ENCODE measurements around the gene ZNF445.
A peak's percentile ranks its signal among the peaks of the same experiment; 100 is the strongest.
"Not testable (repeated sequence)": the region's sequence is repeated elsewhere in the genome, so short reads cannot be mapped to it uniquely, and the experiment has no call there.

ZNF445 gene

GRCh38 chr3:44477312-44478030 lies at the start of gene ZNF445:
TSS of gene ZNF445 (minus strand) at chr3:44477670. CDS start at chr3:44455549, 22,121 bp downstream.
- peak; percentile 63 for DNase-seq (ENCODE audit: low read depth)

DNA sequence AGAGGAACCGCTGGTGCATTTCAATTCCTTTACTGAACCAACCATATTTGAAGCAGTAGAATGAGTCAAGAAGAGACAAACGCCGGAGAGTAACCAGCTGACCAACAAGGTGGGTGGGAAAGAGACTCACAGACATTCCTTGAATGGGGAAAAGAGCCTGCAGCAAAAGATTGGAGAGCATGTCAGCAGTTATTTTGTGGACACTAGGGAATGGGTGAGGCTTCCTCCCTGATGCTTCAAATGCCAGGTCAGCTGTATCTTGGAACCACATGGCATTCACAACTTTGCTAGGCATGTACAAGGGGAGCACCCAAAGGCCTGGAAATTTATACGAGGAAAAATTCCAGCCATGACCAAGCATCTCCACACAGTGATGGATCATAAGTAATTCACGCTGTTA lies 47.6 kb upstream of the ZNF445 start:
- DNase-seq (ENCODE audit: low read depth), result no peak

GRCh38 chr3:44522494-44522933 lies 45.0 kb upstream of the ZNF445 start:
- no peak for DNase-seq (ENCODE audit: low read depth)

DNA sequence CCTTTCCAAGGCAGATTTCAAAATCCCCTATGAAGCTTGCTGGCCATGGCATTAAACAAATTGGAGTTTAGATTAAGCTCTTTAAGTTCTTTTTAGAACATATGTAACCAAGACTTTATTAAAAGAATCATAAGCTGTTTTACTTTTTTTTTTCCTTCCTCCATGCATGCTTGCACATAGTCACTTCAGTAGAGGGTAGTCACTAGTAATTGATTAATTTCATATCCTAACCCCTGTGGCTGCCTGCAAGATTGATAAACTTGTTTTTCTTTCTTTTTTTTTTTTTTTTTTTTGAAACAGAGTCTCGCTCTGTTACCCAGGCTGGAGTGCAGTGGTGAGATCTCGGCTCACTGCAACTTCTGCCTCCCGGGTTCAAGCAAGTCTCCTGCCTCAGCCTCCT lies 44.3 kb upstream of the ZNF445 start:
- no peak for DNase-seq (ENCODE audit: low read depth)

- DNase-seq (ENCODE audit: low read depth), result no peak
Observed at GRCh38 chr3:44518782-44519156, 41.3 kb upstream of the ZNF445 start.

- DNase-seq (ENCODE audit: low read depth), result no peak
Observed at GRCh38 chr3:44516230-44516629, 38.8 kb upstream of the ZNF445 start.

- DNase-seq (ENCODE audit: low read depth), result no peak
Observed at GRCh38 chr3:44513513-44513912, 36.0 kb upstream of the ZNF445 start.

DNA sequence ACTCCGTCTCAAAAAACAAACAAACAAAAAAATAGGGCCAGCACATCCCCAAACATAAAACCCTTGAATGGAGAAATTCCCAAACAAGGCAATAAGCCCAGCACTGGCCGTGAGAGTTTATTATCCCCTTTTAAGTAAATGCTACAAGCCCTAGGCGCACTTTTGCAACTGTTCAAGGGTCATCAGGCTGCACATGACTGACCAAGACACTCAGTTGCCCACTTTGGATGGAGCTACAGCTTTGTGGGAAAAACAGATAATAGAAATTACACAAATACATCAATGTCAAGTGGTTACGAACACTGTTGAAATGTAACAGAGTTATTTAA lies 33.7 kb upstream of the ZNF445 start:
- no peak for DNase-seq (ENCODE audit: low read depth)

DNA sequence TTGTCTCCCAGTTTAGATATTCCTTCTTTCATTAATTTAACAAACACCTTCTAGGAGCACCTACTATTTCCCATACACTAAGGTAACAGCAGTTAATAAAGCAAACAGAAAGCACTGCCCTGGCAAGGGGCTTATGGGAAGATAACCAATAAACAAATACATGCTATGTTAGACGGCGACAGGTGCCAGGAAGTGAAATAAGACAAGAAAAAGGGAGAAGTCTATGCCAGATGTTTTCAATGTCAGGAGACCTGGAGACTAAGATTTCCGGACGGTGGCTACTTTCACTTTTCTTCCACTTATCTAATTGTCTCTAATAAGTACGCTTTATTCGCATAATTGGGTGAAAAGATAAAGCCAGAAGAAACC lies 32.5 kb upstream of the ZNF445 start:
- DNase-seq (ENCODE audit: low read depth), result no peak

- DNase-seq (ENCODE audit: low read depth), result no peak
Observed at GRCh38 chr3:44509393-44509921, 32.0 kb upstream of the ZNF445 start.

- no peak for DNase-seq (ENCODE audit: low read depth)
Observed at GRCh38 chr3:44506961-44507360, 29.5 kb upstream of the ZNF445 start.

GRCh38 chr3:44506556-44506955 lies 29.1 kb upstream of the ZNF445 start:
- DNase-seq (ENCODE audit: low read depth), result no peak

DNA sequence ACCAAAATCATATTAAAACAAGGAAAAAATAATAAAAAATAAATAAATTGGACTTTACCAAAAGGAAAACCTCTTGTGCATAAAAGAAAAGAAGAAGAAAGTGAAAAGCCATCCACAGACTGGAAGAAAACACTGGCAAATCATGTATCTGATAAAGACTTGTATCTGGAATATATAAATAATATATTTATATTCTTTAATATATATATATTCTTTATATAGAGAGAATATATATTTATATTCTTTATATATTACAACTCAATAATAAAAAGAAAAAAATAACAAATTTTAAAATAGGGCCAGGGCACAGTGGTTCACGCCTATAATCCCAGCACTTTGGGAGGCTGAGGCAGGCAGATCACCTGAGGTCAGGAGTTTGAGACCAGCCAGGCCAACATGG lies 27.1 kb upstream of the ZNF445 start:
- no peak for DNase-seq (ENCODE audit: low read depth)

GRCh38 chr3:44503178-44503577 lies 25.7 kb upstream of the ZNF445 start:
- DNase-seq (ENCODE audit: low read depth), result not testable (repeated sequence)

DNA sequence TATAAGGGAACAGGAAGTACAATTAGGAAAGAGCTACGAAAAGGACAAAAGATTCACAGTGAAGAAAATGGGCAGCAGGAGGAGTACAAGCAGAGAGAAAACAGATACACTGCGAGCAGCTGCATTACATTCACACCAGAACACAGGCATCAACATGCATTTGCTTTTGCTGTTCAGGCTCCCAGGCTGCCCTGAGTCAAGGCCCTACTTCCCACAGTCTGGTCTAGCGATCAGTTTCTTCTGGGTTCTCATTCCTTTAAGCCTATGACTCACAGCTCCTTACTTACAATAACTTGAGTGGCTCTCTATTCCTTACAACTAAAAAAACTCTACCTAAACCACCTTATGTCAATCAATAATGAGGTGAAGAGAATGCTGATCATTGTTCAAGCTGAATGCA lies 24.5 kb upstream of the ZNF445 start:
- no peak for DNase-seq (ENCODE audit: low read depth)

- not testable (repeated sequence) for DNase-seq (ENCODE audit: low read depth)
Observed at GRCh38 chr3:44499899-44500168, 22.4 kb upstream of the ZNF445 start.

- no peak for DNase-seq (ENCODE audit: low read depth)
Observed at GRCh38 chr3:44499149-44499898, 21.9 kb upstream of the ZNF445 start.

- no peak for DNase-seq (ENCODE audit: low read depth)
Observed at GRCh38 chr3:44495636-44496415, 18.4 kb upstream of the ZNF445 start.

- no peak for DNase-seq (ENCODE audit: low read depth)
Observed at GRCh38 chr3:44492496-44492895, 15.0 kb upstream of the ZNF445 start.

- no peak for DNase-seq (ENCODE audit: low read depth)
Observed at GRCh38 chr3:44482721-44483120, 5.3 kb upstream of the ZNF445 start.

GRCh38 chr3:44478606-44479094 lies 1.2 kb upstream of the ZNF445 start:
- DNase-seq (ENCODE audit: low read depth), result no peak

- no peak for DNase-seq (ENCODE audit: low read depth)
Observed at GRCh38 chr3:44478055-44478468, 592 bp upstream of the ZNF445 start.

DNA sequence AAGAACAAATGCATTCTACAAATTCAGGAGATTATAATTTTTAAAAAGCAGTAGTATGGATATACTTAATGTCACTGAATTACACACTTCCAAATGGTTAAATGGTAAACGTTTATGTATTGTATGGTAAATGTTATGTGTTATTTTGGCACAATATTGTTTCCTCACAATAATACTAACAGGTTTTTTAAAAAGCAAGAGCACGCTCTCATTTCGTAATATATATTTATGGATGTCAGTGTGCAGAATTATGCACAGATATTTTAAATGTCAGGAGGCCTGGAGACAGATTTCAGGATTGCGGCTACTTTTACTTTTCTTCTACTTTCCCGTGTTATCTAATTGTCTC lies 533 bp downstream of the ZNF445 start:
- no peak for DNase-seq (ENCODE audit: low read depth)

Data from stimulated activated CD8-positive, alpha-beta memory T cell treated with anti-CD3 and anti-CD28 coated beads, Interleukin-4, amount 100 ng/mL, for 24 hours (primary cell).